IMR-90 (cell line): ENCODE data around the gene KMT2C. TPM values are rescaled to one million over a fixed set of nuclear protein-coding genes. Genes with fewer than 3 reads are reported as not detected.

Source experiments
- ATAC-seq: fragments of 200-7000 bp; cut with Tn5 transposase; 2 replicates; pipeline ENCODE4 v1.9.1; 2020; ENCODE audit warnings: low read depth, mild to moderate bottlenecking, moderate library complexity
- BruUV-seq: library from RNA; stranded (reverse); fragments of 400-500 nt; replicated peaks from 2 replicates; lab custom pipeline; 2021; lab: Mats Ljungman, UMichigan
- CTCF ChIA-PET: fragments of 300-600 bp; formaldehyde crosslinking; extraction: SDS; loops from one replicate; lab custom pipeline; 2021; ENCODE audit warnings: antibody characterized with exemption; lab: Yijun Ruan, JAX
- POLR2A ChIA-PET: fragments of 300-600 bp; sonication (Branson Sonifier 250); formaldehyde crosslinking; loops from one replicate; lab custom pipeline; 2022; ENCODE audit warnings: antibody characterized with exemption; ENCODE audit not compliant: unreplicated experiment; lab: Charles Lee
- DNase-seq: peaks from one replicate; pipeline ENCODE4 v3.0.0; 2013
- H2AFZ ChIP-seq: replicated peaks from 2 replicates; pipeline ENCODE3; 2013; ENCODE audit warnings: low read length, mild to moderate bottlenecking; ENCODE audit not compliant: poor library complexity
- H2AK5ac ChIP-seq: 2 replicates; pipeline ENCODE4 v1.6.1; 2013; ENCODE audit warnings: low read depth, low read length, inconsistent platforms
- H2AK9ac ChIP-seq: replicated peaks from 2 replicates; pipeline ENCODE3; 2013; ENCODE audit warnings: mild to moderate bottlenecking, low read depth, low read length, moderate library complexity; ENCODE audit not compliant: poor library complexity
- H2BK120ac ChIP-seq: 2 replicates; pipeline ENCODE4 v1.6.1; 2013; ENCODE audit warnings: low read depth, low read length, inconsistent platforms
- H2BK15ac ChIP-seq: 3 replicates; pipeline ENCODE4 v1.6.1; 2013; ENCODE audit warnings: low read depth, low read length, inconsistent platforms
- H2BK20ac ChIP-seq: 2 replicates; pipeline ENCODE4 v1.6.1; 2013; ENCODE audit warnings: low read depth, mild to moderate bottlenecking, inconsistent platforms, low read length, moderate library complexity
- H2BK5ac ChIP-seq: 2 replicates; pipeline ENCODE4 v1.6.1; 2013; ENCODE audit warnings: mild to moderate bottlenecking, low read depth, low read length, inconsistent platforms; ENCODE audit not compliant: poor library complexity, severe bottlenecking
- H3K14ac ChIP-seq: replicated peaks from 2 replicates; pipeline ENCODE4 v1.6.1; 2013; ENCODE audit warnings: low read depth, low read length, inconsistent platforms
- H3K18ac ChIP-seq: 2 replicates; pipeline ENCODE4 v1.6.1; 2013; ENCODE audit warnings: low read depth, low read length, control low read depth
- H3K23ac ChIP-seq: 2 replicates; pipeline ENCODE4 v1.6.1; 2013; ENCODE audit warnings: low read depth, low read length, inconsistent platforms
- H3K27ac ChIP-seq: 2 replicates; pipeline ENCODE4 v1.5.1; 2013; ENCODE audit warnings: mild to moderate bottlenecking, control low read depth, low read length; ENCODE audit not compliant: insufficient read depth
- H3K27me3 ChIP-seq: 2 replicates; pipeline ENCODE4 v1.6.1; 2013; ENCODE audit warnings: low read length; ENCODE audit not compliant: control insufficient read depth, insufficient read depth
- H3K36me3 ChIP-seq: 2 replicates; pipeline ENCODE4 v1.6.1; 2013; ENCODE audit warnings: low read length, mixed read lengths; ENCODE audit not compliant: control insufficient read depth, insufficient read depth
- H3K4ac ChIP-seq: 2 replicates; pipeline ENCODE4 v1.6.1; 2013; ENCODE audit warnings: low read depth, low read length, inconsistent platforms
- H3K4me1 ChIP-seq: 2 replicates; pipeline ENCODE4 v1.6.1; 2013; ENCODE audit warnings: low read length, mixed read lengths; ENCODE audit not compliant: control insufficient read depth, insufficient read depth
- H3K4me2 ChIP-seq: 2 replicates; pipeline ENCODE4 v1.6.1; 2013; ENCODE audit warnings: low read depth, mild to moderate bottlenecking, control low read depth, low read length, moderate library complexity
- H3K4me3 ChIP-seq: 2 replicates; pipeline ENCODE4 v1.5.1; 2013; ENCODE audit warnings: low read depth, mild to moderate bottlenecking, control low read depth, low read length, moderate library complexity; ENCODE audit not compliant: insufficient read depth
- H3K56ac ChIP-seq: 2 replicates; pipeline ENCODE4 v1.6.1; 2013; ENCODE audit warnings: low read length, inconsistent platforms; ENCODE audit not compliant: insufficient read depth; ENCODE audit errors: extremely low read depth
- H3K79me1 ChIP-seq, 2 experiments: 2 replicates each; pipeline ENCODE4 v1.6.1; 2013; ENCODE audit warnings: low read length in 2 of 2, inconsistent platforms in 1 of 2, low read depth in 1 of 2
- H3K9ac ChIP-seq: 2 replicates; pipeline ENCODE4 v1.6.1; 2013; ENCODE audit warnings: low read depth, low read length, control low read depth
- H3K9me1 ChIP-seq: 2 replicates; pipeline ENCODE4 v1.6.1; 2013; ENCODE audit warnings: low read length, inconsistent platforms; ENCODE audit not compliant: insufficient read depth
- H3K9me3 ChIP-seq: 2 replicates; pipeline ENCODE4 v1.6.1; 2013; ENCODE audit warnings: low read length; ENCODE audit not compliant: control insufficient read depth, insufficient read depth
- H4K20me1 ChIP-seq: 2 replicates; pipeline ENCODE4 v1.6.1; 2013; ENCODE audit warnings: low read length, inconsistent platforms; ENCODE audit not compliant: insufficient read depth
- H4K5ac ChIP-seq: 2 replicates; pipeline ENCODE4 v1.6.1; 2013; ENCODE audit warnings: mild to moderate bottlenecking, low read depth, low read length, control low read depth
- H4K8ac ChIP-seq, 2 experiments: 2 replicates each; pipeline ENCODE4 v1.6.1; 2013; ENCODE audit warnings: low read depth in 2 of 2, low read length in 2 of 2, control low read depth in 1 of 2, inconsistent platforms in 1 of 2
- H4K91ac ChIP-seq: 2 replicates; pipeline ENCODE4 v1.6.1; 2013; ENCODE audit warnings: low read depth, low read length, inconsistent platforms; ENCODE audit not compliant: insufficient read depth
- BHLHE40 ChIP-seq: fragments of 150-350 bp; IDR thresholded peaks from 2 replicates; pipeline ENCODE4 v1.6.1; 2016; ENCODE audit warnings: mild to moderate bottlenecking, low read depth, low read length
- CEBPB ChIP-seq: IDR thresholded peaks from 2 replicates; pipeline ENCODE4 v1.6.1; 2012; ENCODE audit warnings: low read depth, low read length, improper control_type of control experiment
- CHD1 ChIP-seq: IDR thresholded peaks from 2 replicates; pipeline ENCODE4 v1.6.1; 2012; ENCODE audit warnings: low read depth, low read length, improper control_type of control experiment
- FOS ChIP-seq: fragments of 150-350 bp; IDR thresholded peaks from 2 replicates; pipeline ENCODE4 v1.6.1; 2016; ENCODE audit warnings: low read depth, low read length
- MAFK ChIP-seq: IDR thresholded peaks from 2 replicates; pipeline ENCODE4 v1.6.1; 2012; ENCODE audit warnings: low read depth, low read length, improper control_type of control experiment
- MAZ ChIP-seq: IDR thresholded peaks from 2 replicates; pipeline ENCODE4 v1.6.1; 2012; ENCODE audit warnings: low read depth, mild to moderate bottlenecking, low read length, improper control_type of control experiment, moderate library complexity, borderline replicate concordance
- MXI1 ChIP-seq: IDR thresholded peaks from 2 replicates; pipeline ENCODE4 v1.6.1; 2012; ENCODE audit warnings: low read depth, mild to moderate bottlenecking, low read length, moderate library complexity, borderline replicate concordance
- NFE2L2 ChIP-seq: fragments of 150-350 bp; IDR thresholded peaks from 2 replicates; pipeline ENCODE4 v1.6.1; 2016; ENCODE audit warnings: low read depth, mild to moderate bottlenecking, low read length
- POLR2A ChIP-seq: IDR thresholded peaks from 2 replicates; pipeline ENCODE4 v1.6.1; 2012; ENCODE audit warnings: mild to moderate bottlenecking, low read depth, low read length
- RAD21 ChIP-seq: IDR thresholded peaks from 2 replicates; pipeline ENCODE4 v1.6.1; 2012; ENCODE audit warnings: low read length, improper control_type of control experiment
- RCOR1 ChIP-seq: IDR thresholded peaks from 2 replicates; pipeline ENCODE4 v1.6.1; 2012; ENCODE audit warnings: mild to moderate bottlenecking, low read length, improper control_type of control experiment; ENCODE audit not compliant: insufficient replicate concordance
- RFX5 ChIP-seq: IDR thresholded peaks from 2 replicates; pipeline ENCODE4 v1.8.0; 2012; ENCODE audit warnings: low read depth, mild to moderate bottlenecking, low read length, moderate library complexity
- SMC3 ChIP-seq: fragments of 150-350 bp; IDR thresholded peaks from 2 replicates; pipeline ENCODE4 v1.6.1; 2016; ENCODE audit warnings: low read depth, mild to moderate bottlenecking, antibody characterized with exemption, low read length, moderate library complexity
- WGBS, 2 experiments: methylation state at CpG; one replicate each; pipeline versions ENCODE4 v1.1.5 to v1.1.7; 2013; ENCODE audit warnings: missing lambda C conversion rate in 2 of 2; ENCODE audit not compliant: insufficient read length in 1 of 2; ENCODE audit errors: extremely low coverage in 2 of 2; 5-methylcytosine and 5-hydroxymethylcytosine counted together
- dilution Hi-C: fragments of 300-500 bp; cut with HindIII; formaldehyde crosslinking; loops from one replicate; pipeline ENCODE4 v1.14.3; 2018; ENCODE audit warnings: low sequenced_read_pairs; ENCODE audit not compliant: unreplicated experiment
- in situ Hi-C: fragments of 300-500 bp; cut with MboI; formaldehyde crosslinking; loops from 3 replicates; pipeline ENCODE4 v1.14.3; 2019; ENCODE audit warnings: low sequenced_read_pairs, inconsistent platforms, mixed read lengths
- intact Hi-C: fragments of 100-400 bp; cut with micrococcal nuclease; formaldehyde crosslinking; loops from 2 replicates; pipeline ENCODE4 v1.10.0; 2022
- polyA plus RNA-seq, 3 experiments: library from polyadenylated mRNA; depleted of rRNA; stranded (reverse); fragments of >200 nt; gene quantifications; 2 replicates each; pipeline ENCODE4 v1.2.3, GENCODE V29; 2012; ENCODE audit warnings: low replicate concordance in 1 of 3
- total RNA-seq: library from RNA; depleted of rRNA; stranded (reverse); fragments of >200 nt; gene quantifications from 2 replicates; pipeline ENCODE4 v1.2.3, GENCODE V29; 2012
- TF ChIP-seq, protein P1 (sequence below): conservative IDR thresholded peaks from 2 replicates; pipeline ENCODE4 v1.5.1; 2012; ENCODE audit warnings: mild to moderate bottlenecking, low read depth, low read length, improper control_type of control experiment
- TF ChIP-seq, protein P2 (sequence below): fragments of 150-350 bp; IDR thresholded peaks from 2 replicates; pipeline ENCODE4 v1.6.1; 2017; ENCODE audit warnings: mild to moderate bottlenecking, antibody characterized with exemption, low read length, low read depth
- TF ChIP-seq, protein P3 (sequence below): fragments of 150-350 bp; IDR thresholded peaks from 2 replicates; pipeline ENCODE4 v1.6.1; 2016; ENCODE audit warnings: low read depth, mild to moderate bottlenecking, low read length, moderate library complexity, borderline replicate concordance

KMT2C gene
- total and polyA plus RNA-seq, 2 of the 4 experiments (the other 2 are of a cell fraction), result 8.0 to 23.3 TPM

DNA sequence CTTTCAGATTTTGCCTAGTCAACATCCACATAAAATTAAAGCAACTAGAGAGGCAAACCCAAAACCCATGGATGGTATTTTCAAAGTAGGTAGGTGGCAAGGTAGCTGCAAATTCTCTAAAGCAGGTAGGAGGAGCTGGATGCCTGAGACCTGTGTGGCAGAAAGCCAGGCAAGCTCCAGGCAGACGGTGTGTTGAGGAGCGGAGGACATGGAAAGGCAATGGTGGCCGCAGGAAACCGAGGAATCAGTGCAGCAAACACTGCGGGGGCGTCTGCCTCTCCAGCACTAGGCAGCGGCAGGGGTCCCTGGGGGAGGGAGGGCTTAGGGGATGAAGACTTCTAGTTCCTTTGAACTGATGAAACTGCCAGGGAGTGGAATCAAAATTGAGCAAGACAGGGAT lies 309.1 kb downstream of the KMT2C start:
- Histone ChIP-seq H3K56ac (no peak overlapping the region), H3K36me3 (peaks cover 47% of the 10 kb centered on the region), H4K91ac (no peak overlapping the region), H2AK5ac (no peak overlapping the region), H2AK9ac (no peak overlapping the region), H3K9me3 (no peaks in the 10 kb centered on the region; the same call in 1 of the 2 replicates), H3K9me1 (no peaks in the 10 kb centered on the region), H3K18ac (no peak overlapping the region), H3K4me1 (no peaks in the 10 kb centered on the region), H3K4me2 (no peak overlapping the region), H2BK20ac (no peak overlapping the region), H3K4me3 (no peak overlapping the region), H3K23ac (no peak overlapping the region), H3K27ac (no peak overlapping the region), H4K20me1 (no peaks in the 10 kb centered on the region), H2BK120ac (no peak overlapping the region), H3K14ac (no peak overlapping the region), H2BK15ac (no peak overlapping the region), H3K4ac (no peak overlapping the region), H4K5ac (no peak overlapping the region), H2AFZ (no peak overlapping the region), H2BK5ac (no peak overlapping the region), H3K79me1 (peaks cover 0 to 2% of the 10 kb centered on the region in 2 experiments; a peak in 1 of 4 replicates), H4K8ac (no peak overlapping the region), H3K9ac (no peak overlapping the region), H3K27me3 (no peaks in the 10 kb centered on the region)
- BruUV-seq, result no TSS peak
- CTCF ChIA-PET, result interaction anchor here (1.4 kb wide), 1 partner anchor 9 kb away, joined by 4 read pairs; no protein-coding TSS in a partner anchor
- DNase-seq, result no peak
- in situ Hi-C loops, result no loop called here
- no peak for ATAC-seq
- intact Hi-C loops, result no loop called here
- TF ChIP-seq CHD1 (no peak), MAFK (no peak), MXI1 (no peak), CEBPB (no peak), MAZ (no peak), NFE2L2 (no peak), RCOR1 (no peak), RFX5 (no peak), SMC3 (no peak), BHLHE40 (no peak), FOS (no peak), POLR2A (no peak), RAD21 (no peak)
- TF ChIP-seq, protein P1, sequence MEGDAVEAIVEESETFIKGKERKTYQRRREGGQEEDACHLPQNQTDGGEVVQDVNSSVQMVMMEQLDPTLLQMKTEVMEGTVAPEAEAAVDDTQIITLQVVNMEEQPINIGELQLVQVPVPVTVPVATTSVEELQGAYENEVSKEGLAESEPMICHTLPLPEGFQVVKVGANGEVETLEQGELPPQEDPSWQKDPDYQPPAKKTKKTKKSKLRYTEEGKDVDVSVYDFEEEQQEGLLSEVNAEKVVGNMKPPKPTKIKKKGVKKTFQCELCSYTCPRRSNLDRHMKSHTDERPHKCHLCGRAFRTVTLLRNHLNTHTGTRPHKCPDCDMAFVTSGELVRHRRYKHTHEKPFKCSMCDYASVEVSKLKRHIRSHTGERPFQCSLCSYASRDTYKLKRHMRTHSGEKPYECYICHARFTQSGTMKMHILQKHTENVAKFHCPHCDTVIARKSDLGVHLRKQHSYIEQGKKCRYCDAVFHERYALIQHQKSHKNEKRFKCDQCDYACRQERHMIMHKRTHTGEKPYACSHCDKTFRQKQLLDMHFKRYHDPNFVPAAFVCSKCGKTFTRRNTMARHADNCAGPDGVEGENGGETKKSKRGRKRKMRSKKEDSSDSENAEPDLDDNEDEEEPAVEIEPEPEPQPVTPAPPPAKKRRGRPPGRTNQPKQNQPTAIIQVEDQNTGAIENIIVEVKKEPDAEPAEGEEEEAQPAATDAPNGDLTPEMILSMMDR, result no peak
- TF ChIP-seq, protein P2, sequence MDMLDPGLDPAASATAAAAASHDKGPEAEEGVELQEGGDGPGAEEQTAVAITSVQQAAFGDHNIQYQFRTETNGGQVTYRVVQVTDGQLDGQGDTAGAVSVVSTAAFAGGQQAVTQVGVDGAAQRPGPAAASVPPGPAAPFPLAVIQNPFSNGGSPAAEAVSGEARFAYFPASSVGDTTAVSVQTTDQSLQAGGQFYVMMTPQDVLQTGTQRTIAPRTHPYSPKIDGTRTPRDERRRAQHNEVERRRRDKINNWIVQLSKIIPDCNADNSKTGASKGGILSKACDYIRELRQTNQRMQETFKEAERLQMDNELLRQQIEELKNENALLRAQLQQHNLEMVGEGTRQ, result no peak
- TF ChIP-seq, protein P3, sequence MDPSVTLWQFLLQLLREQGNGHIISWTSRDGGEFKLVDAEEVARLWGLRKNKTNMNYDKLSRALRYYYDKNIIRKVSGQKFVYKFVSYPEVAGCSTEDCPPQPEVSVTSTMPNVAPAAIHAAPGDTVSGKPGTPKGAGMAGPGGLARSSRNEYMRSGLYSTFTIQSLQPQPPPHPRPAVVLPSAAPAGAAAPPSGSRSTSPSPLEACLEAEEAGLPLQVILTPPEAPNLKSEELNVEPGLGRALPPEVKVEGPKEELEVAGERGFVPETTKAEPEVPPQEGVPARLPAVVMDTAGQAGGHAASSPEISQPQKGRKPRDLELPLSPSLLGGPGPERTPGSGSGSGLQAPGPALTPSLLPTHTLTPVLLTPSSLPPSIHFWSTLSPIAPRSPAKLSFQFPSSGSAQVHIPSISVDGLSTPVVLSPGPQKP, result no peak
- dilution Hi-C loops, result no loop called here
- POLR2A ChIA-PET, result interaction anchor here (0.6 kb wide), 1 partner anchor 73 kb away, joined by 3 read pairs; no protein-coding TSS in a partner anchor
- WGBS, 2 experiments, result 93% methylated on average over 5 of the region's 7 CpGs; no CpG with 5 or more reads in 1 of the 2 experiments
